ENCODE results near the gene ATXN7L1. TPM values are rescaled to one million over a fixed set of nuclear protein-coding genes. Genes with fewer than 3 reads are reported as not detected.

ATXN7L1 gene
- total RNA-seq, 4 donors from 2014 or later = 4.6 to 12.5 (median 10.1) TPM

DNA sequence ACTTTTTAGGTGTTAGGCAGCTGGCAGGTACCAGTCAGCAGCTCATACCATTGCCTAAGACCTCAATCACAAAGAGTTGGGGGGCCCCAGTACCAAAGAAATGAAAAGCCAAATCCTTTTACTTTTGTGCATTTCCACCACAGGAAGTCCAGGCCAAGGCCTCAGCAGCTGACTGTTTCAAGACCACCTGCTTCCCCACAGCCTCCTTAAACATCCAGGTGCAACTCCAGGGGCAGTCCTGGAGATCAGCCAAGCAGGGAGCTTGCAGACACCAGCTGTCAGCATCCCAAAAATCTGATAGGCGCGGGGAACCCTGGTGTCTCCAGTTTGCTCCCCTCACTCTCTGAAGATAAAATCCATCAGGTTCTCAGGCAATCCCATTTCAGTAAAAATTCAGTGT, 203.6 kb downstream of the ATXN7L1 start:
- no peak for DNase-seq (ENCODE audit: extremely low spot score)
- Histone ChIP-seq H3K9me3 (no peaks in the 10 kb centered on the region), H3K27ac (replicated peaks in 1 of 4) (peak overlapping the region in 2 of 4 donors; percentile 54 to 66), H3K27me3 (no peaks in the 10 kb centered on the region), H3K4me3 (no peak overlapping the region), H3K36me3 (no peaks in the 10 kb centered on the region), H3K4me1 (peaks cover 39 to 45% (median 43%) of the 10 kb centered on the region in 4 donors)
- 100% methylated on average over 2 of the region's 2 CpGs for WGBS
- intact Hi-C loops (cut with DNase I) = no loop called here
- TF ChIP-seq, protein P1, sequence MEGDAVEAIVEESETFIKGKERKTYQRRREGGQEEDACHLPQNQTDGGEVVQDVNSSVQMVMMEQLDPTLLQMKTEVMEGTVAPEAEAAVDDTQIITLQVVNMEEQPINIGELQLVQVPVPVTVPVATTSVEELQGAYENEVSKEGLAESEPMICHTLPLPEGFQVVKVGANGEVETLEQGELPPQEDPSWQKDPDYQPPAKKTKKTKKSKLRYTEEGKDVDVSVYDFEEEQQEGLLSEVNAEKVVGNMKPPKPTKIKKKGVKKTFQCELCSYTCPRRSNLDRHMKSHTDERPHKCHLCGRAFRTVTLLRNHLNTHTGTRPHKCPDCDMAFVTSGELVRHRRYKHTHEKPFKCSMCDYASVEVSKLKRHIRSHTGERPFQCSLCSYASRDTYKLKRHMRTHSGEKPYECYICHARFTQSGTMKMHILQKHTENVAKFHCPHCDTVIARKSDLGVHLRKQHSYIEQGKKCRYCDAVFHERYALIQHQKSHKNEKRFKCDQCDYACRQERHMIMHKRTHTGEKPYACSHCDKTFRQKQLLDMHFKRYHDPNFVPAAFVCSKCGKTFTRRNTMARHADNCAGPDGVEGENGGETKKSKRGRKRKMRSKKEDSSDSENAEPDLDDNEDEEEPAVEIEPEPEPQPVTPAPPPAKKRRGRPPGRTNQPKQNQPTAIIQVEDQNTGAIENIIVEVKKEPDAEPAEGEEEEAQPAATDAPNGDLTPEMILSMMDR (IDR thresholded peaks at IDR 0.05) = no peak
- TF ChIP-seq POLR2AphosphoS5 (IDR thresholded peaks at IDR 0.05) (no peak), EP300 (IDR thresholded peaks at IDR 0.05) (no peak), POLR2A (IDR thresholded peaks at IDR 0.05; ENCODE audit: low read depth) (no peak)

DNA sequence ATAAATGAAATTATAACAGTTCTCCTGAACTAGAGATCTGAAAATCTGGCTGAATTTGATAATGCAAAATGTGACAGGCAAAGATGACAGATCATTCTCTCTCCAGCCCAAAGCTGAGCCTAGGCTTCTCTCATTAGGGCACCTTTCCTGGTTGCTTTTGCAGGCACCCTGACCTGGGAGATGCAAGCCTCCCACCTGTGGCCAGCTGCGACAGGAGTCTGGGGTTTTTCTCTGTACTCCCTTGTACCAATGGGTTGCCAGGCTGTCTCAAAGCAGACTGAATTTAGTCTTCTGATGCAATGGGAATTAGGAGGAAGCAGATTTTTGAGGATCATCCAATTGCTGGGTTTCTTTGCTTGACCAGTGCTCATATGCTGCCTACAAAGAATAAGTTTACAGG, 210.1 kb downstream of the ATXN7L1 start:
- no peak overlapping the region for H3K4me3 ChIP-seq
- DNase-seq (ENCODE audit: extremely low spot score) = no peak
- no peaks in the 10 kb centered on the region for H3K9me3 ChIP-seq
- intact Hi-C loops (cut with DNase I) = no loop called here
- H3K4me1 ChIP-seq = peaks cover 0 to 11% (median 3%) of the 10 kb centered on the region in 4 donors
- 100% methylated on average over 1 of the region's 1 CpG for WGBS
- no peaks in the 10 kb centered on the region for H3K27me3 ChIP-seq
- TF ChIP-seq, protein P1 (IDR thresholded peaks at IDR 0.05) = no peak
- TF ChIP-seq EP300 (IDR thresholded peaks at IDR 0.05) (no peak), POLR2A (IDR thresholded peaks at IDR 0.05; ENCODE audit: low read depth) (no peak), POLR2AphosphoS5 (IDR thresholded peaks at IDR 0.05) (no peak)
- H3K27ac ChIP-seq (replicated peaks in 1 of 4) = no peak overlapping the region
- H3K36me3 ChIP-seq = peaks cover 0 to 30% (median 18%) of the 10 kb centered on the region in 4 donors

DNA sequence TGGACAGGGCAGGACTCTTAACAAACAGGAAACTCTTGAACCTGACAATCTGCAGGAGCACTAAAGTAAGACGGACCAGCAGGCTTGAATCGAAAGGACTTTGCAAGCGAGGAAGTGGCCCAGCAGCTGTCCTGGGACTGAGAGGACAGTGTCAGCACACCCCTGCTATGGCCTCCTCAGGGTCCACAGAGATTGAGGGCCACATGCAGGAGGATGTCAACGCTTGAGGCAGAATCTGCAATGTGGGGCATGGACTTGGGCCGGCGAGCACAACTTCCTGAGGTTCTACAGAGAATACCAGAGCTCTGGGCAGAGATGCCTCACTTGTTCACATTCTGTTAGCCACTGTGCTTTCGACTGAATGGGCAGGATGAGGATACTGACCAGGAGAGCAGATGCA, 210.7 kb downstream of the ATXN7L1 start:
- Histone ChIP-seq H3K4me1 (peaks cover 0 to 11% (median 3%) of the 10 kb centered on the region in 4 donors), H3K4me3 (no peak overlapping the region), H3K36me3 (peaks cover 0 to 36% (median 21%) of the 10 kb centered on the region in 4 donors), H3K27me3 (no peaks in the 10 kb centered on the region), H3K27ac (replicated peaks in 1 of 4) (no peak overlapping the region), H3K9me3 (no peaks in the 10 kb centered on the region)
- no peak for TF ChIP-seq EP300 (IDR thresholded peaks at IDR 0.05)
- TF ChIP-seq POLR2A (IDR thresholded peaks at IDR 0.05; ENCODE audit: low read depth) = no peak
- TF ChIP-seq POLR2AphosphoS5 (IDR thresholded peaks at IDR 0.05) = no peak
- TF ChIP-seq, protein P1 (IDR thresholded peaks at IDR 0.05) = no peak
- DNase-seq (ENCODE audit: extremely low spot score) = no peak
- 90% methylated on average over 7 of the region's 7 CpGs for WGBS
- intact Hi-C loops (cut with DNase I) = no loop called here

DNA sequence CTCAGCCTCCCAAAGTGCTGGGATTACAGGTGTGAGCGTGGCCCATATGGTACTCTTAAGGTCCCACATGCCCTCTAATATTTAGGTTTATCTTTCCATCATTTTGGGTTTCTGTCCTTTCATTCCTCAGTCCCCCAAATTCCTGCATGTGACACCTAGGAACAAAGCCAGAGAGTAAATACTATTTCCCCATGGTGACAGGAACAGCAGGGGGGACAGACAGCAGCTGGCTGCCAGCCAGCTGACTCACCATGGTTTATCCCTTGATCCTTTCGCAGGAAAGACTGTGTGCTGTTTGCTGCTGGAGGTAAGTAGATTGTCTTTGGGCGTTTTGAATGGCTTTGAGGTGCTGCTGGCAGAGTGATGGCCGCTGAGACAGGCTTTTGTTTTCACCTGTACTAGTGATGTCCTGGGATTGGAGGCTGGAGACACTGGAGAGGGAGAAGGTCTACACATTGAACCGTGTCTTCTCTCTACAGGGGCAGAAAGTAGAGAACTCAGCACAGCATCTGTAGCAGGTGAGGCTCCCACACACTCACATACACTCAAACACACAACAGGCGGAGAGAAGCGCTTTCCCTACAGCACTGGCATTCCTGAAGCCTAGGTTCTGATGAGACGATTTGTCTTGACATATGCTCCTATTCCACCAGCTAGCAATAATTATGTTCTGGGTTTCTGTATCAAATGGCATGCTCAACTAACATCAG, 211.4 kb downstream of the ATXN7L1 start:
- WGBS = 73% methylated on average over 8 of the region's 8 CpGs
- peaks cover 0 to 39% (median 21%) of the 10 kb centered on the region in 4 donors for H3K36me3 ChIP-seq
- TF ChIP-seq, protein P1 (IDR thresholded peaks at IDR 0.05) = no peak
- TF ChIP-seq POLR2A (IDR thresholded peaks at IDR 0.05; ENCODE audit: low read depth) = no peak
- no peak for TF ChIP-seq EP300 (IDR thresholded peaks at IDR 0.05)
- no peak for TF ChIP-seq POLR2AphosphoS5 (IDR thresholded peaks at IDR 0.05)
- H3K27ac ChIP-seq (replicated peaks in 1 of 4) = no peak overlapping the region
- DNase-seq (ENCODE audit: extremely low spot score) = no peak
- H3K4me3 ChIP-seq = no peak overlapping the region
- H3K9me3 ChIP-seq = no peaks in the 10 kb centered on the region
- peaks cover 0 to 11% (median 3%) of the 10 kb centered on the region in 4 donors for H3K4me1 ChIP-seq
- no peaks in the 10 kb centered on the region for H3K27me3 ChIP-seq
- intact Hi-C loops (cut with DNase I) = no loop called here

Measured in esophagus muscularis mucosa (tissue), 4 donors.